ENCODE results near the gene TBC1D17. TPM values are rescaled to one million over a fixed set of nuclear protein-coding genes. Genes with fewer than 3 reads are reported as not detected.

Gene TBC1D17
- polyA plus RNA-seq, 3 donors = 3.1 to 48.2 (median 4.5) TPM

DNA sequence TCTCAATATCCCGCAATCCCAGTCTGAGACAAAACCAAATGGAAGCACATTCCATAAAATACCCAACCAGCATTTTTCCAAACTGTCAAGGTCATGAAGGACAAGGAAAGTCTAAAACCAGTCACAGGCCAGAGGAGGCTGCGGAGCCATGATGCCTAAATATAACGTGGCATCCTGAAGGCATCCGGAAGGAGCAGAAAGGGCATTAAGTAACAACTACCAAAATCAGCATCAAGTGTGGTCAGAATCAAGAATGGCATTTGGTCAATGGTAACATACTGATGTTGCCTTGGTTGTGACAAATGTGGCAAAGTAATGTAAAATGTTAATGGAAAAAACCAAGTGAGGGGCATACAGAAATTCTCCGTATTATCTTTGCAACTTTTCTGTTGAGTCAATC lies 48.0 kb downstream of the TBC1D17 start:
- H3K4me1 ChIP-seq (ENCODE audit: control insufficient read depth in 1 of 2, insufficient read depth in 2 of 2, low read length in 2 of 2) = peaks cover 48 to 76% of the 10 kb centered on the region in 2 donors

DNA sequence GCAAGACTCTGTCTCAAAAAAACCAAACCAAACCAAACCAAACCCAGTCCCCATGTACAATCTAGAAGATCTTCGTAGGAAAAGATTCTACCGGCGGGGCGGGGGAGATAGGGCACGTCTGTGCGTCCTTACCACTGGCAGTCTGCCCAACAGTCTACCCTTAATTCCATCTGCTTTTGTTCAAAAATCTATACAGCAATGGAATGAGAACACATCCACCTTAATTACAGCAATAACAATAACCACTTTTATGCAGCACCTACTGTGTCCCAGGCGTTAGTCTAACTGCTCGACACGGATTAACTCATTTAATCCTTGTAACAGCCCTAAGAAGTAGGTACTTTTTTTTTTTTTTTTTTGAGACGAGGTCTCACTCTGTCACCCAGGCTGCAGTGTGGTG lies 49.0 kb downstream of the TBC1D17 start:
- DNase-seq = no peak
- peaks cover 65% of the 10 kb centered on the region for H3K79me2 ChIP-seq (ENCODE audit: insufficient read depth, low read length)
- H3K9me3 ChIP-seq (replicated peaks in 1 of 2; ENCODE audit: control insufficient read depth in 1 of 2, insufficient read depth in 1 of 2, low read length in 2 of 2) = no peaks in the 10 kb centered on the region
- TF ChIP-seq, protein P1, sequence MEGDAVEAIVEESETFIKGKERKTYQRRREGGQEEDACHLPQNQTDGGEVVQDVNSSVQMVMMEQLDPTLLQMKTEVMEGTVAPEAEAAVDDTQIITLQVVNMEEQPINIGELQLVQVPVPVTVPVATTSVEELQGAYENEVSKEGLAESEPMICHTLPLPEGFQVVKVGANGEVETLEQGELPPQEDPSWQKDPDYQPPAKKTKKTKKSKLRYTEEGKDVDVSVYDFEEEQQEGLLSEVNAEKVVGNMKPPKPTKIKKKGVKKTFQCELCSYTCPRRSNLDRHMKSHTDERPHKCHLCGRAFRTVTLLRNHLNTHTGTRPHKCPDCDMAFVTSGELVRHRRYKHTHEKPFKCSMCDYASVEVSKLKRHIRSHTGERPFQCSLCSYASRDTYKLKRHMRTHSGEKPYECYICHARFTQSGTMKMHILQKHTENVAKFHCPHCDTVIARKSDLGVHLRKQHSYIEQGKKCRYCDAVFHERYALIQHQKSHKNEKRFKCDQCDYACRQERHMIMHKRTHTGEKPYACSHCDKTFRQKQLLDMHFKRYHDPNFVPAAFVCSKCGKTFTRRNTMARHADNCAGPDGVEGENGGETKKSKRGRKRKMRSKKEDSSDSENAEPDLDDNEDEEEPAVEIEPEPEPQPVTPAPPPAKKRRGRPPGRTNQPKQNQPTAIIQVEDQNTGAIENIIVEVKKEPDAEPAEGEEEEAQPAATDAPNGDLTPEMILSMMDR (IDR thresholded peaks at IDR 0.05) = no peak
- peaks cover 50 to 80% of the 10 kb centered on the region in 2 donors for H3K4me1 ChIP-seq (ENCODE audit: control insufficient read depth in 1 of 2, insufficient read depth in 2 of 2, low read length in 2 of 2)
- no peak overlapping the region for H3K9ac ChIP-seq (ENCODE audit: insufficient read depth, low read length, poor library complexity, severe bottlenecking)
- intact Hi-C loops (cut with micrococcal nuclease) = loop anchor here in 1 of 2 donors (5.0 kb wide), 1 partner anchor 39 kb away; no protein-coding TSS in a partner anchor
- WGBS (ENCODE audit: insufficient coverage) = 100% methylated on average over 6 of the region's 10 CpGs
- H3K9me3 Mint-ChIP-seq = peaks cover 0 to 4% (median 0%) of the 10 kb centered on the region in 7 donors
- H3K27ac ChIP-seq (ENCODE audit: low read depth in 1 of 2, low read length in 2 of 2) = peak overlapping the region in 1 of 2 donors; percentile 88
- no peak overlapping the region for H3K4me3 ChIP-seq (replicated peaks in 1 of 3; ENCODE audit: low read depth in 2 of 3, low read length in 3 of 3)
- H3K36me3 Mint-ChIP-seq = peaks cover 48 to 65% of the 10 kb centered on the region in 2 donors
- peaks cover 0 to 6% (median 0%) of the 10 kb centered on the region in 3 donors for H3K27me3 Mint-ChIP-seq (ENCODE audit: low read depth in 3 of 3)
- peaks cover 44 to 66% of the 10 kb centered on the region in 2 donors for H3K36me3 ChIP-seq (replicated peaks in 1 of 2; ENCODE audit: control insufficient read depth in 1 of 2, insufficient read depth in 2 of 2, low read length in 2 of 2)
- H3K4me1 Mint-ChIP-seq = peaks cover 66% of the 10 kb centered on the region
- H2AFZ ChIP-seq (ENCODE audit: insufficient read depth, low read depth, low read length, poor library complexity, severe bottlenecking) = no peak overlapping the region
- H3K4me2 ChIP-seq (replicated peaks; ENCODE audit: extremely low read depth, low read length, poor library complexity, severe bottlenecking) = no peak overlapping the region
- H4K20me1 ChIP-seq (ENCODE audit: insufficient read depth, low read length) = peaks cover 82% of the 10 kb centered on the region
- no peaks in the 10 kb centered on the region for H3K27me3 ChIP-seq (ENCODE audit: control insufficient read depth in 2 of 2, insufficient read depth in 2 of 2, low read length in 2 of 2)
- peak overlapping the region in 4 of 7 donors; percentile 48 to 96 (median 74) for H3K27ac Mint-ChIP-seq
- H3K4me3 Mint-ChIP-seq = no peak overlapping the region

More for the DNA sequence above, 48.0 kb downstream of the TBC1D17 start:
- H3K9ac ChIP-seq (ENCODE audit: insufficient read depth, low read length, poor library complexity, severe bottlenecking) = no peak overlapping the region
- intact Hi-C loops (cut with micrococcal nuclease) = loop anchor here in 1 of 2 donors (5.0 kb wide), 1 partner anchor 38 kb away; no protein-coding TSS in a partner anchor
- peaks cover 76% of the 10 kb centered on the region for H3K79me2 ChIP-seq (ENCODE audit: insufficient read depth, low read length)
- H2AFZ ChIP-seq (ENCODE audit: insufficient read depth, low read depth, low read length, poor library complexity, severe bottlenecking) = no peak overlapping the region
- Mint-ChIP-seq H3K27me3 (ENCODE audit: low read depth in 3 of 3) (peaks cover 0 to 6% (median 0%) of the 10 kb centered on the region in 3 donors), H3K4me3 (no peak overlapping the region), H3K27ac (peak overlapping the region in 3 of 7 donors; percentile 62 to 74 (median 69)), H3K4me1 (peaks cover 67% of the 10 kb centered on the region), H3K36me3 (peaks cover 53 to 71% of the 10 kb centered on the region in 2 donors), H3K9me3 (peaks cover 0 to 4% (median 0%) of the 10 kb centered on the region in 7 donors)
- TF ChIP-seq, protein P1 (IDR thresholded peaks at IDR 0.05) = no peak
- no peaks in the 10 kb centered on the region for H3K9me3 ChIP-seq (replicated peaks in 1 of 2; ENCODE audit: control insufficient read depth in 1 of 2, insufficient read depth in 1 of 2, low read length in 2 of 2)
- 97% methylated on average over 4 of the region's 5 CpGs for WGBS (ENCODE audit: insufficient coverage)
- H3K4me2 ChIP-seq (replicated peaks; ENCODE audit: extremely low read depth, low read length, poor library complexity, severe bottlenecking) = no peak overlapping the region
- H4K20me1 ChIP-seq (ENCODE audit: insufficient read depth, low read length) = peaks cover 82% of the 10 kb centered on the region
- DNase-seq = no peak
- no peak overlapping the region for H3K27ac ChIP-seq (ENCODE audit: low read depth in 1 of 2, low read length in 2 of 2)
- peaks cover 51 to 68% of the 10 kb centered on the region in 2 donors for H3K36me3 ChIP-seq (replicated peaks in 1 of 2; ENCODE audit: control insufficient read depth in 1 of 2, insufficient read depth in 2 of 2, low read length in 2 of 2)
- H3K4me3 ChIP-seq (replicated peaks in 1 of 3; ENCODE audit: low read depth in 2 of 3, low read length in 3 of 3) = no peak overlapping the region
- no peaks in the 10 kb centered on the region for H3K27me3 ChIP-seq (ENCODE audit: control insufficient read depth in 2 of 2, insufficient read depth in 2 of 2, low read length in 2 of 2)
